ENCODE data around the gene HPDL.
A peak's percentile ranks its signal among the peaks of the same experiment; 100 is the strongest.

Gene HPDL

DNA sequence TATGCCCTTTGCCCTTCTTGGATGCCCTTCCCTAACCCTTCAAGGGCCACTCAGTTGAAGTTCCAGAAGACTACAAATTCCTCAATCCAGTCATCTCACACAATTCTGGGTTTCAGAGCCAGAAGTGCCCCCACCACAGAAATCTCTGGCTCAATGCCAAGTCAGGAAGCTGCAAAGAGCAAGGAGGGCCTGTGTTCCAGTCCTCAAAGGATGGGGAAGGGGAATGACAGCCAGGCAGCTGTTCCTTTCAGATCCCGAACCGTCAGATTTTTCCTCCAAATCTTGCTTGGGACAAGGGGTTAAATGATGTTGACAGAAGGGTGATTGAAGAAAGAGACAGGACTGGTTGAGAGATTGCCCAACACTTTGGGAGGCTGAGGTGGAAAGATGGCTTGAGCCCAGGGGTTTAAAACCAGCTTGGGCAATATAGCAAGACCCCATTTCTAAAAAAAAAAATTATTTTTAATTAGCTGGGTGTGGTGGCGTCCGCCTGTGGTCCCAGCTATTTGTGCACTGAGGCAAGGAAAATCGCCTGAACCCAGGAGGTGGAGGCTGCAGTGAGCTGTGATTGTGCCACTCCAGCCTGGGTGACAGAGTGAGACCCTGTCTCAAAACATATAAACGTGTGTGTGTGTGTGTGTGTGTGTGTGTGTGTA lies 716 bp upstream of the HPDL start:
- DNase-seq: no peak

- peak; percentile 25 for DNase-seq
Observed at GRCh38 chr1:45327644-45328515, 1.2 kb downstream of the HPDL start.

GRCh38 chr1:45328680-45329079 lies 2.0 kb downstream of the HPDL start:
- DNase-seq: no peak

DNA sequence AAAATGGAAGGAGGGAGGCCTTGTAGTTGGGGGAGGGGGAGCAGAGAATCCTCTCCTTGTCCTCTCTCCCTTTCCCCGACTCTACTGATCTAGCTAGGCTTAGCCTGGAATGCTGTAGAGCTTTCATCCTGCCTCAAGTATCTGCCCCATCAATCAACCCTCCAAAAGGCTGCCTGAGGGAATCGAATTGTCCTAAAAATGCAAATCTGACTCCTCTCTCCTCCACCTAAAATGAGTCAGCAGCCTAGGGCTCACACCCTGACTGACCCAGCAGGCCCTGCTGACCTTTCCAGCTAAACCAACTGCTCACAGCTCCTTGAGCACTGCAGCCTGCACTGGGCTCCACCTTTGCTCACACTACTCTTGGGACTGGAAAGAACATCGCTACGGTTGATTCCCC lies 2.8 kb downstream of the HPDL start:
- no peak for DNase-seq

DNA sequence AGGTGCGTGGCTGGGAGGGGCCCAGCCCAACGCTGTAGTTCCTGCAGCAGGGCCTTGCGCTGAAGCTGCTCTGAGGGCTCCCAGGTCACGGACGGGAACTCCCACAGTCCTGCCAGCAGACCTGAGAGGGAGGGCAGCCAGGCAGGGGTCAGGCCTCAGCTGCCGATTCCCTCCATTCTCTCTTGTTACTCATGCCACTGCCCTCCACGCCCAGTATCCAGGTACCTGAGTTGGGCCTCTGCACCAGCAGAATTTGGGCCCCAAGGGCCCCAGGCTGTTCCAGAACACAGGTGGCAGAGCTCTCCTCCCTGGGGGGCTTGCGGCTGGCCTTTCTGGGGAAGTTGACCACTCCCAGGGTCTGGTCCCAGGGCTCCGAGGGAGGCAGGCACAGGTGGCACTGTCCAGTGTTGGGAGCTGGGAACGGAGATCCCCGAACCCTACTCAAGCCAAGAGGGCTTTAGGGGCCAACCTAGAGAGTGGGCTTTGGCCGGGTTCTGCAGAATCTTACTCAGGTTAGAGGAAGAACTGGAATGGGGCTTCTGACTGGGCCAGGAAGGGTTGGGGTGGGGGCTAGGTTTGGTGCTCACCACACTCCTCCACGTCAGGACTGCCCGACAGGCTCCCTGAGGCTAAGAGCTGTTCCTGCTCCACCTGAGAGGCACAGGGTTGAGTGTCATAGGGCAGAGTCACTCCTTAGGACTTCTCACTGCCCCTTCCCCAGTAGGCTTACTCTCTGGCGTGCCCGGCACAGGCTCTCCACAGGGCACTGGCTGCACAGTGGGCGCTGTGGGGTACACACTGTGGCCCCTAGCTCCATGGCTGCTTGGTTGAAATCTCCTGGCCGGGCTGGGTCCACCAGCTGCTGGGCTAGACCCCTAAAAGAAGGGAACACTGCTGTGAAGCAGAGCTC lies 5.0 kb downstream of the HPDL start:
- DNase-seq: no peak

DNA sequence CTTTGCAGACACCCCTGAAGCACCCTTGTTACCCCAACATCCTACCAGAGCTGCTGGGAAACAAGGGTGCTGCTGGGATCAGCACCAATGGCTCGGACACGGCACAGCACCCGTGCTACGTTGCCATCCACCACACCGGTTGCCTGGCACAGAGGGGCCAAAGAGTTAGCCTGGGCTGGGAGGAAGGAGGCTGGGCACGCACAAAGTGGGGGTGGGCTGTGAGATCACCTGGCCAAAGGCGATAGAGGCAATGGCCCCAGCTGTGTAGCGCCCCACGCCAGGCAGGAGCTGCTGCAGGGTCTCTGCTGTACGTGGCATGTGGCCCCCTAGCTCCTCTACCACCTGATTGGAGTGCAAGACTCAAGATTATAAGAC lies 5.6 kb downstream of the HPDL start:
- DNase-seq: no peak

- no peak for DNase-seq
Observed at GRCh38 chr1:45334308-45335245, 7.9 kb downstream of the HPDL start.

DNA sequence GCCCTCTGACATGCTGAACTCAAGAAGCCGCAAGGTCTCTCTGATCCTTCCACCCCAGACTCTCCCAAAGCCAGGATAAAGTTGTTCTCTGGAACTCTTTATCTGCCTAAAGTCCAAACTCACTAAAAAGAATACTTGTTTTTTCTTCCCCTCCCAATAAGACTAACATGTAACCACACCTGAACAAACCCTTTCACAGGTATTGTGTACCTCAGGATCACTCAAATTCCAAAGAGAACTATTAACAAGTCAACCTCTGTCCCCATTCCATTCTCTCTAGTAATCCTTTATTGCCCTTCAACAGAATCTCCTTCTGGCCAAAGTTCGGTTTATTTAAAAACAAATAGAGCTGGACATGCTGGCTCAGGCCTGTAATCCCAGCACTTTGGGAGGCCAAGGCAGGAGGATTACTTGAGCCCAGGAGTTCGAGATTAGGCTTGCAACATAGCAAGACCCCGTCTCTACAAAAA lies 9.2 kb downstream of the HPDL start:
- DNase-seq: no peak

- no peak for DNase-seq
Observed at GRCh38 chr1:45337630-45338325, 11.1 kb downstream of the HPDL start.

- DNase-seq: peak; percentile 100
Observed at GRCh38 chr1:45339789-45340558, 13.3 kb downstream of the HPDL start, which contains the start of the genes MUTYH and TOE1. TSS of gene MUTYH (minus strand) at chr1:45340440. CDS start at chr1:45334505, 5,935 bp downstream. TSS of gene TOE1 (plus strand) at chr1:45340170. CDS start at chr1:45340253, 83 bp downstream.

- DNase-seq: peak; percentile 35
Observed at GRCh38 chr1:45340816-45341466, 14.2 kb downstream of the HPDL start.

DNA sequence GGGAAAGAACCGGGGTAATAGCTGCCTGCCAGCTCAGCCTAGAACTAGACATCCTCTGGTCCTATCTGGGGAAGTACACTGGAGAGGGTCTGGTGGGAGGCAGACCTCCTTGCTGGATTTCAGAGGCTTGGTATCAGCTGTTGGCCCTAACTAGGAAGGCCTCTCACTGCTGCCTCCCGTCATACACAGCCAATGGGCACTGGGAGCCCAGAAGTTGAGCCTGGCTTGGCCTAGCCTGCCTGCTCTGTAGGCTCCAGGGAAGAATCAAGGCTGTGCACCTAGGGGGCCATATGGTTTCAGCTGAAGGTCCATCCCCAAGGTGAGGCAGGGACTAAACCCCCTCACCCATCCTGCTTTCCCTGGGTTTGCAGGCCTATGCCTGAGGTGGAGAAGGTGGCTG lies 17.8 kb downstream of the HPDL start:
- no peak for DNase-seq

DNA sequence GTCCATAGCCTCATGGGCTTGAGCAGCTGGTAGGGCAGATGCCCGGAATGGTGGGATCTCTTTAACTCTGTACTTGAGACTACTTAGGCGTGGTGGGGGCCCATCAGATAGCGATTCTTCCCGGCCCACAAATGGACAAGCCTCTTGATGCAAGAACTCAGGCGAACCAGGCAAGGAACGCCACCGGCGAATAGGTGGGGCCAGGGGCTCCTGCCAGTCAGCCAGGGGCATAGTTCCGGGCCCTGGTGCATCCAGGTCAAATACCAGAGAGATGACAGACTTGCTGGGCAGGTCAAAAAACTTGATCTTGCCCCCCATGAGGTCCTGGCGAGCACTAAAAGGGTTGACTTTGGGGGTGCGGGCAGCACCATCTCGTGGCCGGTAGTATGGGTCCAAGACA lies 18.3 kb downstream of the HPDL start:
- no peak for DNase-seq

DNA sequence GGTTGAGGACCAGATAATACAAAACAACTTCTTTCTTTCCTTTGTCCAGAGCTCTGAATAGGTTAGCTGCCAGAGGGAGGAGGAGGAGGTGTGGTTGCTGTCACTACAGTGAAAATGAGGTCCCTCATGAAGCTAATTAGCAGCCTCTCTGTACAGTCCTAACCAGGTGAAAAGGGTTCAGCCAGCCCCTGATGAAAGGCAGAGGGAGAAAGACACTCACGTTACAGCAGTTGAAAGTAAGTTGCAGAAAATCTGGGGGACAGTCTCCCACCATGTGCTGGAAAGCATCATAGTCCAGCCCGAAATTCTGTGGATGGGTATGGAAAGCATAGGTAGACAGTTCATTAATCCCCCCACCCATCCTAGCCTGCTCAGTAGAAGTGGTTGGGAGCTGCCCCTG lies 19.8 kb downstream of the HPDL start:
- no peak for DNase-seq

- no peak for DNase-seq
Observed at GRCh38 chr1:45348020-45348419, 21.3 kb downstream of the HPDL start.

DNA sequence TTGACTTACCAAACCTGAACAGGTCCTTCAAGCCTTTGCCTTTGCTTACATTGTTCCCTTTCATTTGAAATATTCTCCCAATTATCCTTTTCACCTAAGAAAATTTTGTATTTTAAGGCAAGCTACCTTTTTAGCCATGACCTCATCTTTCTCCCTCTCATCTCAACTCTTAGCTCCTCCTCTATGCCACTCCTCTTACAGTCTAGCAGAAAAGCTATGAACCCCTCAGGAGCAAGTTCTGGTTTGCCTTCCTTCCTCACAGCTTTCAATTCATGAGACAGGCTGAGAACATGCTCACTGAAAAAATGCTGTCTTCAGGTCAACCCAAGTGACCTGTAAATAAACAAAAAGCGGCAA lies 21.9 kb downstream of the HPDL start:
- DNase-seq: no peak

DNA sequence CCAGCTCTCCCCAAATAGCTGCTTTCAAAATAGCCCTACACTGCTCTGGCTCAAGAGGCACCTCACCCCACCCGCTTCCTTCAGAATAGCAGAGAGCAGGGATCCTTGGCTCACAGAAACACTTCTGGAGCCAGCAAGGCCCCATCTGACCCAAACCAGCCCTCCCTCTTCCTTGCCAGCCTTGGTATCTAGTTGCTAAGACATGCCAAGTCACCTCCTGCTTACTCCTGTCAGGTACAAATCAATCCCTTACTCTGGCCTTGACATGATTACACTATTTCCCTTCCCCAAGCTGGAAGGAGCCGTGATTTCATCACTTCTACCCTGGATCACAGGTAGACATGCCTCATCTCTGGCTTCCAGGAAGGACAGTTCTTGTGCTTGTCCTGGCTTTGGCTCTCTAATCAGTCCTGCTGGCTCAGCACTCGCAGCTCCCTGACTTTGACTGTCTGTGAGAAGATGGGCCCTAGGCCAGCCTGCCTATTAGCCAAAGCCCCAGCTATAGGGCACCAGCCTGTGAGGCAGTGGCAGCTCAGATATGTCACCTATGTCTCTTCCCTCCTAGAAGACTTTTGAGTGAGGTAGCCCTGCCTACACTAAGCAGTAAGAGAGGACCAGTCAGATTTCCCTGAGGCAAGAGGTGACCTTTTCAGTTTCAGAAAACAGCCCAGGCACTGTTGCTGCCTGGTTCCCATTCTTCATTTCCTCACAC lies 22.4 kb downstream of the HPDL start:
- no peak for DNase-seq

DNA sequence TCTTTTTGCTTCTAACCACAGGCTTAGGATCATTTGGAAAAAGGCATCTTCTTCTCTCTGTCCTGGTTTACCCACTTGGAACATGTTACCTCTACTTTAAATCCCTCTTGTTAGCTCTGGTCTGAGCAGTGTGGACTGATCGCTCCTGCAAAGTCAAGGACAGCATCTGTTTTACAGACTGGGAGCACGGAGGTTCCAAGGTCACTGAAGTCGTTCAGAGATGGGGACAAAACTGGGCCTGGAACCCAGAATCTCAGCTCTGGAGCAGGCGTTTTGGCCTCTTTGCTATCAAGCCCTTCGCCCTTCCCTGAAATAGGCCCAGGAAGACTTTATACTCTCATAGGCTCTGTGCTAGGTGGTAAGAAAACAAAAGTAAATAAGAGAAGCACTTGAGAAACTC lies 24.8 kb downstream of the HPDL start:
- no peak for DNase-seq

DNA sequence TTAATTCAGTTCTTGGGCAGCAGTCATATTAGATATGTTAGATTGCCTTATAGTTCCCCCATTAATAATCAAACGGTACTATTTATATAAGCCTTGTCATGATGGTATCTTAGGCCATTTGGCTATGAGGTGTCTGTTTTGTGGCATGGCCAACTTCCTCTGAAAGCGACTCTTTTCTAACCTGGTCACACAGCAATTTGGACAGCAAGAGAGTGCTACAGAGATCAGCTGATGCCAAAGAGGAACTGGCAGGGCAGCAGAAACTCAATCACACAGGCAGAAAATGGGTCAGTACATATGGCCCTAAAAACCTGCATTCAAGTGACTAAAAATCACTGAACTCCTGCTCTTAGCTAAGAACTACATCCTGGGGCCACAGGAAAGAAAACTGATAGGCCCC lies 27.0 kb downstream of the HPDL start:
- no peak for DNase-seq

Measured in stimulated activated CD4-positive, alpha-beta T cell treated with anti-CD3 and anti-CD28 coated beads, Interleukin-15, amount 100 ng/mL, for 24 hours (primary cell).